ENCODE results near the gene CENPF. TPM values are rescaled to one million over a fixed set of nuclear protein-coding genes. Genes with fewer than 3 reads are reported as not detected.

CENPF gene
- total RNA-seq, 1 donor, result 30.7 TPM

- TF ChIP-seq, protein P1, sequence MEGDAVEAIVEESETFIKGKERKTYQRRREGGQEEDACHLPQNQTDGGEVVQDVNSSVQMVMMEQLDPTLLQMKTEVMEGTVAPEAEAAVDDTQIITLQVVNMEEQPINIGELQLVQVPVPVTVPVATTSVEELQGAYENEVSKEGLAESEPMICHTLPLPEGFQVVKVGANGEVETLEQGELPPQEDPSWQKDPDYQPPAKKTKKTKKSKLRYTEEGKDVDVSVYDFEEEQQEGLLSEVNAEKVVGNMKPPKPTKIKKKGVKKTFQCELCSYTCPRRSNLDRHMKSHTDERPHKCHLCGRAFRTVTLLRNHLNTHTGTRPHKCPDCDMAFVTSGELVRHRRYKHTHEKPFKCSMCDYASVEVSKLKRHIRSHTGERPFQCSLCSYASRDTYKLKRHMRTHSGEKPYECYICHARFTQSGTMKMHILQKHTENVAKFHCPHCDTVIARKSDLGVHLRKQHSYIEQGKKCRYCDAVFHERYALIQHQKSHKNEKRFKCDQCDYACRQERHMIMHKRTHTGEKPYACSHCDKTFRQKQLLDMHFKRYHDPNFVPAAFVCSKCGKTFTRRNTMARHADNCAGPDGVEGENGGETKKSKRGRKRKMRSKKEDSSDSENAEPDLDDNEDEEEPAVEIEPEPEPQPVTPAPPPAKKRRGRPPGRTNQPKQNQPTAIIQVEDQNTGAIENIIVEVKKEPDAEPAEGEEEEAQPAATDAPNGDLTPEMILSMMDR (IDR thresholded peaks at IDR 0.05; ENCODE audit: insufficient read depth, low read depth, low read length), result no peak
- no peak for DNase-seq (ENCODE audit: low read depth)
- no peak overlapping the region for H3K4me3 ChIP-seq (ENCODE audit: low read depth, low read length)
Observed at GRCh38 chr1:214617246-214617645, 14.3 kb downstream of the CENPF start.

DNA sequence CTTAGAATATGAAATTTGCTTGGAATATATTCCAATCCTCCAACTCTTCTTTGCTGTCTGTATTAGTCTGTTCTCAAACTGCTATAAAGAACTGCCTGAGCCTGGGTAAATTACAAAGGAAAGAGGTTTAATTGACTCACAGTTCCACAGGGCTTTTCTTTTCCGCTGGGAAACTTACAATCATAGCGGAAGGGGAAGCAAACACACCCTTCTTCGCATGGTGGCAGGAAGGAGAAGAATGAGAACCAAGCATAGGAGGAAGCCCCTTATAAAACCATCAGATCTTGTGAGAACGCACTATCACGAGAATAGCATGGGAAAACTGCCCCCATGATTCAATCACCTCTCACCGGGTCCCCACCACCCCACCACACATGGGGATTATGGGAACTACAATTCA lies 14.8 kb downstream of the CENPF start:
- no peak for DNase-seq (ENCODE audit: low read depth)
- TF ChIP-seq, protein P1 (IDR thresholded peaks at IDR 0.05; ENCODE audit: insufficient read depth, low read depth, low read length), result no peak
- H3K4me3 ChIP-seq (ENCODE audit: low read depth, low read length), result no peak overlapping the region

GRCh38 chr1:214621236-214621635 lies 18.2 kb downstream of the CENPF start:
- TF ChIP-seq, protein P1 (IDR thresholded peaks at IDR 0.05; ENCODE audit: insufficient read depth, low read depth, low read length), result no peak
- H3K4me3 ChIP-seq (ENCODE audit: low read depth, low read length), result no peak overlapping the region
- no peak for DNase-seq (ENCODE audit: low read depth)

DNA sequence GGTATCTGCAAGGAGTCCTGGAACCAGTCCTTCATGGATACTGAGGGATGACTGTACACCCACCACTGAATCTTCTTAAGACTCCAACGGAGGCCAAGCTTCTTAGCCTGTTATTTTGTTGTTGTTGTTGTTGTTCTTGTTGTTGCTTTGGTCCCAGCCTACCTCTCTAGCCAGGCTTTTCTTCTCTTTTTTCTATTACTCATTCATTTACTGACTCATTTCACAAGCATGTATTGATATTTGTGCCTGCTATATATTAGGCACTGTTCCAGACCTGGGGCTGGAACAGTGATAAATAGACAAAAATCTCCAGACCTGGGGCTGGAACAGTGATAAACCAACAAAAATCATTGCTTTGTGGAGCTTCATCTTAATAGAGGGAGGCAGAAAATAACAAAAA lies 20.4 kb downstream of the CENPF start:
- no peak overlapping the region for H3K4me3 ChIP-seq (ENCODE audit: low read depth, low read length)
- DNase-seq (ENCODE audit: low read depth), result peak; percentile 21
- TF ChIP-seq, protein P1 (IDR thresholded peaks at IDR 0.05; ENCODE audit: insufficient read depth, low read depth, low read length), result no peak

GRCh38 chr1:214632091-214632490 lies 29.1 kb downstream of the CENPF start:
- H3K4me3 ChIP-seq (ENCODE audit: low read depth, low read length), result no peak overlapping the region
- TF ChIP-seq, protein P1 (IDR thresholded peaks at IDR 0.05; ENCODE audit: insufficient read depth, low read depth, low read length), result no peak
- no peak for DNase-seq (ENCODE audit: low read depth)

DNA sequence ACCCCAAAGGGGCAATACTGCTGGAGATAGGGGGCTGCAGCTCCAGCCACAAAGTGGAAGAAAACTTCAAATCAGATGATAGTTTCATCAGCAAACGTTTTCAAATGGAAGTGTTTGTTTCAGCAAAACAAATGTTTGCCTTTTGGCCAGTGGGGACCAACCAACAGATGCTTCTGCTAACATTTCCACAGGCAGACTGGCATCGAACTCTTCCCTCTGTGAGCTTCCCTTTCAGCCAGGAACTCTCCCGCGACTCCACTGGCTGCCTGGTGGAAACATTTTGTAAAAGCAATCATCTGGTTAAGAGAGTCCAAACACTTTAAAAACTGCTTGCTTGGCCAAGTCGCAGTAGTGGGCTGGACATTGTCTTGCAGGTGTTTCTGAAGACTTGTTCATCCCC lies 30.7 kb downstream of the CENPF start:
- DNase-seq (ENCODE audit: low read depth), result no peak
- no peak overlapping the region for H3K4me3 ChIP-seq (ENCODE audit: low read depth, low read length)
- TF ChIP-seq, protein P1 (IDR thresholded peaks at IDR 0.05; ENCODE audit: insufficient read depth, low read depth, low read length), result no peak

- DNase-seq (ENCODE audit: low read depth), result no peak
- no peak overlapping the region for H3K4me3 ChIP-seq (ENCODE audit: low read depth, low read length)
- TF ChIP-seq, protein P1 (IDR thresholded peaks at IDR 0.05; ENCODE audit: insufficient read depth, low read depth, low read length), result no peak
Observed at GRCh38 chr1:214634267-214634666, 31.3 kb downstream of the CENPF start.
